BE2C (cell line): ENCODE data around the gene TMTC2.

Source experiments
- DNase-seq: peaks from one replicate; pipeline ENCODE4 v3.0.0-alpha.2; 2020
- H3K27me3 ChIP-seq: fragments of 250-450 bp; sonication (Bioruptor Pico); 2 replicates; pipeline ENCODE4 v1.5.1; 2020; ENCODE audit warnings: mild to moderate bottlenecking
- H3K36me3 ChIP-seq: fragments of 250-450 bp; sonication (Bioruptor Pico); 2 replicates; pipeline ENCODE4 v1.5.1; 2020; ENCODE audit warnings: mild to moderate bottlenecking
- H3K4me1 ChIP-seq: fragments of 250-450 bp; sonication (Bioruptor Pico); 2 replicates; pipeline ENCODE4 v1.5.1; 2020
- H3K4me3 ChIP-seq: 2 replicates; pipeline ENCODE4 v1.5.1; 2011; ENCODE audit warnings: low read depth, low read length
- H3K9me3 ChIP-seq: fragments of 250-450 bp; sonication (Bioruptor Pico); 2 replicates; pipeline ENCODE4 v1.5.1; 2020
- CTCF ChIP-seq: IDR thresholded peaks from 2 replicates; pipeline ENCODE4 v1.5.1; 2012; ENCODE audit warnings: mild to moderate bottlenecking, low read depth, low read length

Gene TMTC2

GRCh38 chr12:82740129-82741000 lies 53.7 kb downstream of the TMTC2 start:
- Histone ChIP-seq H3K9me3 (no peaks in the 10 kb centered on the region), H3K4me3 (no peak overlapping the region), H3K4me1 (peaks cover 8% of the 10 kb centered on the region), H3K36me3 (no peaks in the 10 kb centered on the region), H3K27me3 (no peaks in the 10 kb centered on the region)
- DNase-seq = no peak
- no peak for TF ChIP-seq CTCF

GRCh38 chr12:82745063-82745674 lies 58.5 kb downstream of the TMTC2 start:
- Histone ChIP-seq H3K36me3 (no peaks in the 10 kb centered on the region), H3K4me1 (peaks cover 11% of the 10 kb centered on the region), H3K4me3 (no peak overlapping the region), H3K9me3 (no peaks in the 10 kb centered on the region), H3K27me3 (no peaks in the 10 kb centered on the region)
- DNase-seq = no peak
- TF ChIP-seq CTCF = no peak

- Histone ChIP-seq H3K4me1 (peaks cover 11% of the 10 kb centered on the region), H3K27me3 (no peaks in the 10 kb centered on the region), H3K4me3 (no peak overlapping the region), H3K9me3 (no peaks in the 10 kb centered on the region), H3K36me3 (no peaks in the 10 kb centered on the region)
- TF ChIP-seq CTCF = no peak
- DNase-seq = no peak
Observed at GRCh38 chr12:82745807-82746206, 59.1 kb downstream of the TMTC2 start.

- Histone ChIP-seq H3K4me1 (peaks cover 11% of the 10 kb centered on the region), H3K4me3 (no peak overlapping the region), H3K36me3 (no peaks in the 10 kb centered on the region), H3K27me3 (no peaks in the 10 kb centered on the region), H3K9me3 (no peaks in the 10 kb centered on the region)
- DNase-seq = no peak
- no peak for TF ChIP-seq CTCF
Observed at GRCh38 chr12:82746668-82747067, 60.0 kb downstream of the TMTC2 start.

GRCh38 chr12:82749015-82749414 lies 62.3 kb downstream of the TMTC2 start:
- H3K36me3 ChIP-seq = no peaks in the 10 kb centered on the region
- TF ChIP-seq CTCF = no peak
- no peak for DNase-seq

GRCh38 chr12:82754856-82755255 lies 68.2 kb downstream of the TMTC2 start:
- H3K36me3 ChIP-seq = no peaks in the 10 kb centered on the region
- no peak for DNase-seq
- TF ChIP-seq CTCF = no peak
- H3K27me3 ChIP-seq = no peaks in the 10 kb centered on the region
- no peaks in the 10 kb centered on the region for H3K9me3 ChIP-seq
- H3K4me3 ChIP-seq = no peak overlapping the region
- no peaks in the 10 kb centered on the region for H3K4me1 ChIP-seq

More at GRCh38 chr12:82749015-82749414, 62.3 kb downstream of the TMTC2 start:
- H3K4me3 ChIP-seq = no peak overlapping the region
- H3K27me3 ChIP-seq = no peaks in the 10 kb centered on the region
- H3K4me1 ChIP-seq = peaks cover 11% of the 10 kb centered on the region
- no peaks in the 10 kb centered on the region for H3K9me3 ChIP-seq
